ENCODE results near the gene ZNF805. TPM values are rescaled to one million over a fixed set of nuclear protein-coding genes. Genes with fewer than 3 reads are reported as not detected.
"Not testable (repeated sequence)": the region's sequence is repeated elsewhere in the genome, so short reads cannot be mapped to it uniquely, and the experiment has no call there.

The ZNF805 gene
- 10 to 100 TPM; 10.9 to 11.2 TPM for total RNA-seq

DNA sequence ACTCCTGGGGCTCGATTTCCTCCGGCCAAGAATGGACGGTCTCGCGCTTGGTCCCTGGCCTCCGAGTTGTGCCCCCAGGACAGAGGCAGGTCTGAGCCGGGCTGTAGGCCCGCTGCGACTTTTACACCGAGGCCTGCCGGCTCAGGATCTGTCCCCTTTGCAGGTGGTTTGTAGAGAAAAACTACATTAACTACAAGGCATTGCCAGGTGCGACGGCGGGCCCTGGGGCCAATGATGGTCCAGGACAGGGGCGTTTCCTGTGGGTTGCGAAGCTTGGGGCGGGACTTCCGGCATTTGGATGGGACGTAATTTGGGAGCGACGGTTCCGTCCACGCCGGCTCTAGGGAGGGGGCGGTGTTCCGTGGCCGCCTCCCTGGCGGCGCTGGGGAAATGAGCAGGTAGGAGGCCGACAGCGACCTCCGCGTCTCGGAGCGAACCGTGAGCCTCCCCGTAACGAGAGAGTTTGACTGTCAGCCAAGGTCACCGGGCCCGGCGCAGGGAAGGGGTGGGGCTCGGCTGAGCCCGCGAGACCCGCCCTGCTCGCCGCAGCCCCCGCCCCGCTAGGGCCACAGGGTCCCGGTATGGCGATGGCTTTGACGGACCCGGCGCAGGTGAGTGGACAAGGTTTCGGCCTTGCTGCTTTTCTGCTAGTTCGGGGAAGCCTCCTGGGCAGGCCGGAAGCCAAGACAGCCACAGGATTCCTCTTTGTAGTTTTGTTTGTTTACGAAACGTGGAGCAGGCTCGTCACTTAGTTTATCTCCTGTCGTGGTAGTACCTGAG is at the start of gene ZNF805:
TSS of gene ZNF805 (plus strand) at position 322 of the 780 bp plus-strand sequence. CDS start at position 582, 260 bp downstream.
- H3K27me3 Mint-ChIP-seq, result no peaks in the 10 kb centered on the region
- H3K9me3 Mint-ChIP-seq, result peaks cover 3% of the 10 kb centered on the region
- H3K4me3 Mint-ChIP-seq, result peak within 1 kb of the TSS; percentile 79
- DNase-seq, result peak; percentile 97
- ChIA-PET CTCF (interaction anchor here (0.7 kb wide), 1 partner anchor 48 kb away, joined by 3 read pairs; no protein-coding TSS in a partner anchor), POLR2A (no interaction called here)
- H3K27ac Mint-ChIP-seq, result peak within 1 kb of the TSS; percentile 98
- peaks cover 24% of the 10 kb centered on the region for H3K4me1 Mint-ChIP-seq
- peaks cover 25% of the 10 kb centered on the region for H3K36me3 Mint-ChIP-seq (ENCODE audit: low read depth)

- CTCF ChIA-PET, result interaction anchor here (0.6 to 2.0 kb wide), 3 partner anchors 12 to 95 kb away, joined by 3 to 4 read pairs (median 3); no protein-coding TSS in a partner anchor
- peaks cover 28% of the 10 kb centered on the region for H3K4me1 Mint-ChIP-seq
- H3K4me3 Mint-ChIP-seq, result peak within 1 kb of the TSS; percentile 90
Observed at GRCh38 chr19:57191141-57192076, 49.0 kb upstream of the ZNF805 start, which contains the start of gene ZNF264. ZNF264 (plus strand) TSS chr19:57191500; CDS start chr19:57191914, 414 bp downstream.

DNA sequence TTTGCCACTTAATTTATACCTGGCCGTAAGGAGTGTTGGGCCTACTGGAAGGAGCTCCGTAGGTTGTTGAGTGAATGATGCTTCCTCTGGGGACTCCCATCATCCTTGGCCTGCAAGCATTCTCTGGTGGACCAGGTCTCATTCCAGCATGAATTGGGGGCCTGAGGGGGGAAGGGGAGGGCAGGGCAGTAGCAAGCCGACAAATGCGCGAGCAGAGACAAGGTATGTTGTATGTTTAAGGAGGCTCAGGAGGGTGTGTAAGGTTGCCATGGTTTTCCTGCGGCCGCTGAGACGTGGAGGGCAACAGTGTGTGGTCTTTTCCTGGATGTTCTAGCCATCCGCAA is 48.4 kb upstream of the ZNF805 start:
- Mint-ChIP-seq H3K36me3 (ENCODE audit: low read depth) (peaks cover 68% of the 10 kb centered on the region), H3K4me1 (peaks cover 28% of the 10 kb centered on the region), H3K9me3 (peaks cover 56% of the 10 kb centered on the region), H3K27ac (peak overlapping the region; percentile 78), H3K4me3 (peak overlapping the region; percentile 90), H3K27me3 (peaks cover 2% of the 10 kb centered on the region)
- ChIA-PET POLR2A (no interaction called here), CTCF (interaction anchor here (0.6 to 2.0 kb wide), 2 partner anchors 13 to 48 kb away, joined by 3 to 4 read pairs; partner anchors contain the start of gene ZNF805)
- no peak for DNase-seq

More at GRCh38 chr19:57191141-57192076, 49.0 kb upstream of the ZNF805 start, which contains the start of gene ZNF264:
- peaks cover 62% of the 10 kb centered on the region for H3K36me3 Mint-ChIP-seq (ENCODE audit: low read depth)
- DNase-seq, result peak; percentile 89
- H3K27me3 Mint-ChIP-seq, result peaks cover 2% of the 10 kb centered on the region
- H3K27ac Mint-ChIP-seq, result peak within 1 kb of the TSS; percentile 94
- POLR2A ChIA-PET, result interaction anchor here (0.6 to 0.8 kb wide), 2 partner anchors 198 to 794 kb away, joined by 4 read pairs; no protein-coding TSS in a partner anchor
- peaks cover 52% of the 10 kb centered on the region for H3K9me3 Mint-ChIP-seq

- peaks cover 28% of the 10 kb centered on the region for H3K4me1 Mint-ChIP-seq
- peak overlapping the region; percentile 90 for H3K4me3 Mint-ChIP-seq
- DNase-seq, result no peak
- peaks cover 78% of the 10 kb centered on the region for H3K36me3 Mint-ChIP-seq (ENCODE audit: low read depth)
- peaks cover 2% of the 10 kb centered on the region for H3K27me3 Mint-ChIP-seq
- H3K27ac Mint-ChIP-seq, result peak overlapping the region; percentile 78
- H3K9me3 Mint-ChIP-seq, result peaks cover 54% of the 10 kb centered on the region
- ChIA-PET CTCF (interaction anchor here (0.9 to 2.0 kb wide), 2 partner anchors 14 to 43 kb away, joined by 3 to 4 read pairs; no protein-coding TSS in a partner anchor), POLR2A (no interaction called here)
Observed at GRCh38 chr19:57192993-57193392, 47.4 kb upstream of the ZNF805 start.

- H3K27ac Mint-ChIP-seq, POLR2A ChIA-PET, H3K27me3 Mint-ChIP-seq, H3K4me1 Mint-ChIP-seq, CTCF ChIA-PET, DNase-seq, H3K4me3 Mint-ChIP-seq: not testable (repeated sequence)
- peaks cover 95% of the 10 kb centered on the region for H3K36me3 Mint-ChIP-seq (ENCODE audit: low read depth)
- H3K9me3 Mint-ChIP-seq, result peaks cover 51% of the 10 kb centered on the region
Observed at GRCh38 chr19:57197874-57198273, 42.6 kb upstream of the ZNF805 start.

DNA sequence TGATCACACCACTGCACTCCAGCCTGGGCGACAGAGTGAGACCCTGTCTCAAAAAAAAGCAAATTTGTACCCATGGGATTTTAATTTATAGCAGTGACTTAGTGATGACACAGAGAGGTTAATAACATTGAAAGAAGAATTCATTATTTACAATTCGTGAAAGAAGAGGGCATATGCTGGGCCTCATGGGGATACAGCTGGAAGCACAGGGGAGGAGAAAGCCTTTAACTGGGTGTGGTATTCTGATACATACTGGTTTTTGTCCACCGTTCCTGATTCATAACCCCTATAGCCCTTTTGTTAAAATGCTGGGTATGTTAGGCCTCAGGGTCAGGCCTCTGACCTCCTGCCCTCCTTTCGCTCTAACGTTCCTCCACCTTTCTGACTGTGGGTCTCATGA is 38.3 kb upstream of the ZNF805 start:
- peaks cover 89% of the 10 kb centered on the region for H3K36me3 Mint-ChIP-seq (ENCODE audit: low read depth)
- POLR2A ChIA-PET, result no interaction called here
- no peaks in the 10 kb centered on the region for H3K27me3 Mint-ChIP-seq
- H3K4me3 Mint-ChIP-seq, result no peak overlapping the region
- peaks cover 41% of the 10 kb centered on the region for H3K9me3 Mint-ChIP-seq
- H3K27ac Mint-ChIP-seq, result no peak overlapping the region
- CTCF ChIA-PET, result interaction anchor here (0.6 kb wide), 1 partner anchor 93 kb away, joined by 4 read pairs; no protein-coding TSS in a partner anchor
- H3K4me1 Mint-ChIP-seq, result no peaks in the 10 kb centered on the region
- DNase-seq, result no peak

GRCh38 chr19:57210381-57210780 is 30.1 kb upstream of the ZNF805 start:
- ChIA-PET POLR2A (no interaction called here), CTCF (interaction anchor here (1.0 kb wide), 1 partner anchor 11 kb away, joined by 3 read pairs; no protein-coding TSS in a partner anchor)
- no peak overlapping the region for H3K4me3 Mint-ChIP-seq
- no peaks in the 10 kb centered on the region for H3K27me3 Mint-ChIP-seq
- DNase-seq, result no peak
- no peaks in the 10 kb centered on the region for H3K4me1 Mint-ChIP-seq
- H3K9me3 Mint-ChIP-seq, result peaks cover 47% of the 10 kb centered on the region
- H3K27ac Mint-ChIP-seq, result no peak overlapping the region
- peaks cover 74% of the 10 kb centered on the region for H3K36me3 Mint-ChIP-seq (ENCODE audit: low read depth)

GRCh38 chr19:57212109-57212508 is 28.3 kb upstream of the ZNF805 start:
- Mint-ChIP-seq H3K4me3 (no peak overlapping the region), H3K36me3 (ENCODE audit: low read depth) (peaks cover 73% of the 10 kb centered on the region)

GRCh38 chr19:57227502-57227901 is 12.9 kb upstream of the ZNF805 start:
- H3K36me3 Mint-ChIP-seq (ENCODE audit: low read depth), result peaks cover 2% of the 10 kb centered on the region
- no peaks in the 10 kb centered on the region for H3K4me1 Mint-ChIP-seq
- no peak overlapping the region for H3K4me3 Mint-ChIP-seq
- no peaks in the 10 kb centered on the region for H3K27me3 Mint-ChIP-seq
- CTCF ChIA-PET, result no interaction called here
- POLR2A ChIA-PET, result no interaction called here
- H3K27ac Mint-ChIP-seq, result no peak overlapping the region
- DNase-seq, result no peak
- H3K9me3 Mint-ChIP-seq, result peaks cover 22% of the 10 kb centered on the region

More at GRCh38 chr19:57212109-57212508, 28.3 kb upstream of the ZNF805 start:
- peaks cover 47% of the 10 kb centered on the region for H3K9me3 Mint-ChIP-seq
- no peak overlapping the region for H3K27ac Mint-ChIP-seq
- H3K27me3 Mint-ChIP-seq, result no peaks in the 10 kb centered on the region
- H3K4me1 Mint-ChIP-seq, result no peaks in the 10 kb centered on the region
- ChIA-PET CTCF (no interaction called here), POLR2A (no interaction called here)
- DNase-seq, result no peak

DNA sequence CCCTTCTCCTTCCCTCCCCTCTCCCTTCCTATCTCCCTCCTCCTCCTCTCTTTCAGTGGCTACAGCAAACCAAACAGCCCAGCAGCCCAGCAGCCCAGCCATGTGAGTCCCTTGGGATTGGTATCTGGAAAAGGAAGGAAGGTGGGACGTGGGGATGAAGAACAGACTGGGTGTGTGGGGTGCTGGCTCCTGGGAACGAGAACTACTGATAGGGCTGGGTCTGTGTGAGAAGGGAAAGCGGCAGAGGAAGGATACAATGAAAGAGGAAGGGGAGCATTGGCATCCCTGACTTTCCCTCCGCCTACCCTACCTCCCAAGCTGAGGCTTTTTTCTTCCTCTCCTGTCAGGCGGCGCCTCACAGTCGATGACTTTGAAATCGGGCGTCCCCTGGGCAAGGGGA is 8.7 kb upstream of the ZNF805 start:
- no peak for DNase-seq
- Mint-ChIP-seq H3K27me3 (no peaks in the 10 kb centered on the region), H3K4me3 (no peak overlapping the region), H3K27ac (no peak overlapping the region), H3K4me1 (peaks cover 1% of the 10 kb centered on the region), H3K36me3 (ENCODE audit: low read depth) (no peaks in the 10 kb centered on the region), H3K9me3 (peaks cover 4% of the 10 kb centered on the region)
- CTCF ChIA-PET, result no interaction called here
- POLR2A ChIA-PET, result no interaction called here

DNA sequence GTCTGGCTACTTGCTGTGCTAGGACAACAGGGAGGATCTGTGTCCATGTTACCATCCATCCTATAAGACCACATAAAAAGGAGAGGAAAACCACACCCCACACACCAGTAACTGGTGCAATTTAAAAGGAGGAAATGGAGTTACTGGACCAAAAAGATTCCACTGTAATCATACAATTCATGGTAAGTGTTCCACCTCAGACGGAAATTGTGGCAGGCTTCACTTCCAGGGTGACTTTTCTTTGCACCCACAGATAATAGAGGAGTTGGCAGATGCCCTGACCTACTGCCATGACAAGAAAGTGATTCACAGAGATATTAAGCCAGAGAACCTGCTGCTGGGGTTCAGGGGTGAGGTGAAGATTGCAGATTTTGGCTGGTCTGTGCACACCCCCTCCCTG is 7.2 kb upstream of the ZNF805 start:
- CTCF ChIA-PET, result no interaction called here
- H3K9me3 Mint-ChIP-seq, result no peaks in the 10 kb centered on the region
- H3K27ac Mint-ChIP-seq, result no peak overlapping the region
- DNase-seq, result no peak
- POLR2A ChIA-PET, result no interaction called here
- peaks cover 1% of the 10 kb centered on the region for H3K4me1 Mint-ChIP-seq
- H3K27me3 Mint-ChIP-seq, result no peaks in the 10 kb centered on the region
- no peak overlapping the region for H3K4me3 Mint-ChIP-seq
- no peaks in the 10 kb centered on the region for H3K36me3 Mint-ChIP-seq (ENCODE audit: low read depth)

DNA sequence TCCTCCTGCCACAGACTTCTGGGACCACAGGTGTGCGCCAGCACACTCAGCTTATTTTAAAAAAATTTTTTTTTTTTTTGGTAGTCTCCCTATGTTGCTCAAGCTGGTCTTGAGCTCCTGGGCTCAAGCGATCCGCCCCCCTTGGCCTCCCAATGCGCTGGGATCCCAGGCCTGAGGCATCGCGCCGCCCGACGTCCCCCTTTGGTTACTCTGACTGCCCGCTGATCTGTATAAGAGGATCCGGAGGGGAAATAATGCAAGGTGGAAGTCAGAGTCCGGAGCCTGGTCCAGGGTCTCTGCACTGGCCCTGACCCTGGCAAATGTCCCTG is 486 bp upstream of the ZNF805 start:
- peak overlapping the region; percentile 98 for H3K27ac Mint-ChIP-seq
- H3K4me1 Mint-ChIP-seq, result peaks cover 24% of the 10 kb centered on the region
- H3K4me3 Mint-ChIP-seq, result peak overlapping the region; percentile 79
- DNase-seq, result no peak
- CTCF ChIA-PET, result interaction anchor here (0.7 kb wide), 1 partner anchor 48 kb away, joined by 3 read pairs; no protein-coding TSS in a partner anchor
- H3K27me3 Mint-ChIP-seq, result no peaks in the 10 kb centered on the region
- H3K9me3 Mint-ChIP-seq, result peaks cover 3% of the 10 kb centered on the region
- peaks cover 22% of the 10 kb centered on the region for H3K36me3 Mint-ChIP-seq (ENCODE audit: low read depth)
- POLR2A ChIA-PET, result no interaction called here
